Amniotic stem cell (primary cell): Measurements from ENCODE around the gene CAMK2A.

ENCODE experiments used
- DNase-seq: peaks from one replicate; lab custom pipeline; 2025; lab: John Stamatoyannopoulos, UW

The CAMK2A gene

GRCh38 chr5:150184990-150185912 lies 104.3 kb downstream of the CAMK2A start:
- DNase-seq, result no peak

DNA sequence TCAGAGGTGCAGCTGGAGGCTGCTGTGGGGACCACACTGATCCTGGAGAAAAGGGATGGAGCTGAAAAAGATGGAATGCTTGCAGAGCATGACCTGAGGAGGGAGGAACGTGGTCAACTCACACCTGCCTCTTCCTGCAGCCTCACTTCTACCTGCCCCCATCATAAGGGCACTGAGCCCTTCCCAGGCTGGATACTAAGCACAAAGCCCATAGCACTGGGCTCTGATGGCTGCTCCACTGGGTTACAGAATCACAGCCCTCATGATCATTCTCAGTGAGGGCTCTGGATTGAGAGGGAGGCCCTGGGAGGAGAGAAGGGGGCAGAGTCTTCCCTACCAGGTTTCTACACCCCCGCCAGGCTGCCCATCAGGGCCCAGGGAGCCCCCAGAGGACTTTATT lies 105.6 kb downstream of the CAMK2A start:
- DNase-seq, result no peak

DNA sequence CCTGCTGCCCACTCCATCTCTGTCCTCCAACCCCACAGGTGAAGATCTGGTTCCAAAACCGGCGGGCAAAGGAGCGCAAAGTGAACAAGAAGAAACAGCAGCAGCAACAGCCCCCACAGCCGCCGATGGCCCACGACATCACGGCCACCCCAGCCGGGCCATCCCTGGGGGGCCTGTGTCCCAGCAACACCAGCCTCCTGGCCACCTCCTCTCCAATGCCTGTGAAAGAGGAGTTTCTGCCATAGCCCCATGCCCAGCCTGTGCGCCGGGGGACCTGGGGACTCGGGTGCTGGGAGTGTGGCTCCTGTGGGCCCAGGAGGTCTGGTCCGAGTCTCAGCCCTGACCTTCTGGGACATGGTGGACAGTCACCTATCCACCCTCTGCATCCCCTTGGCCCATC lies 106.1 kb downstream of the CAMK2A start:
- DNase-seq, result no peak

DNA sequence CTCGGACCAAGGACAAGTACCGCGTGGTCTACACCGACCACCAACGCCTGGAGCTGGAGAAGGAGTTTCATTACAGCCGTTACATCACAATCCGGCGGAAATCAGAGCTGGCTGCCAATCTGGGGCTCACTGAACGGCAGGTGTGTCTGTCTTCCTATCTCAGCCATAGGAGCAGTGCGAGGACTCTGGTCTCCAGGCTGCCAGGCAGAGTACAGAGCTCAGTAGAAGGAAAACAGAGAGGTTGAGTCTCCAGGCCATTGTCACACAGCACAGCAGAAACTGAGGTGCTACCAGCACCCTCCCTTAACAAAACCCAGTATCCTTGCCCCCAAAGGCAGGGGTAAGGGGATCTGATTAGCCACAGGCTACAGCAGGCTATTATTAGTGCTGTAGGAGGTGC lies 106.8 kb downstream of the CAMK2A start:
- no peak for DNase-seq

DNA sequence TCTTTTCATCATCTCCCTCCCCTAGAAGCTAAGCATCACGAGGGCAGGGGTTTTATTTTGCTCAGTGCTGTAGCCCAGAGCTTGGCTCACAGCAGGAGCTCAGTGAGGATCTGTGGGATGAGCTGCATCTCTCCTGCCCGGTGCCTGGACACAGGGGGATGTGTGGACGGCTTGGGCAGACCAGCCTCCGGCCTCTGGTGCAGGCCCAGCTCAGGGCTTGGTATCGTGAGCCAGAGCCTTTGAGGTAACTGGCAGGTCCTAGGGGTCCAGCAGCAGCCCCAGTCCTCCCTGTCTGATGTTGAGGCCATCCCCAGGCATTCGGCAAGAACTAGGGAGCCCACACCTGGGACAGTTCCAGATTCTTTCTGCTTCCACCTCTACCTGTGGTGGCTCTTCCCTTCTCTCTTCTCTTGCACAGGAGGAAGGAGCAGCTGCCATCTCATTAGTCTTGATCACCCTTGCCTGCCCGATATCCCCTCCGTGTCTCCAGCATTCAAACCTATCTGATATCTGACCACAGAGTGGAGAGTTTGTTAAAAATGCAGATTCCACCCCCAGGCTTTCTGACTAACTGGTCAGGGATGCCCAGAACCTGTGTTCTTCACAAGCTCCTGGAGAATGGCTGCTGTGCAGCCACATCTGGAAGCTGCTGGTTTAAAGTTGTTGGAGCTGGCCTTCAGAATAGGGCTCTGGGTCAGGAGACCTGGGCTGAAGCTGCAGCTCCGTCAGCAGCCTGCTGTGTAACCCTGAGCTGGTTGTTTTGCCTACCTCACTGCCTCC lies 107.6 kb downstream of the CAMK2A start:
- no peak for DNase-seq

DNA sequence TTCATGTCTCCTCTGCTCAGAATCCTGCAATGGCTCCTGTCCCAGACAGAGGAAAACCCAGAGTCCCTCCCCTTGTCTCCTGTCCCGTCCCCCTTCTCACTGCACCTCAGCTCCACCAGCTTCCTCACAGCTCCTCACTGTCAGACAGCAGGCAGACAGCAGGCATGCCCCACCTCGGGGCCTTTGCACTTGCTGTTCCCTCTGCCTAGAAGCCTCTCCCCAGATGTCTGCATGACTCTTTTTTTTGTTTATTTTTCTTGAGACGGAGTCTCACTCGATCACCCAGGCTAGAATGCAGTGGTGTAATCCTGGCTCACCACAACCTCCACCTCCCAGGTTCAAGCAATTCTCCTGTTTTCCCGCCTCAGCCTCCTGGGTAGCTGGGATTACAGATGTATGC lies 108.5 kb downstream of the CAMK2A start:
- DNase-seq, result no peak

DNA sequence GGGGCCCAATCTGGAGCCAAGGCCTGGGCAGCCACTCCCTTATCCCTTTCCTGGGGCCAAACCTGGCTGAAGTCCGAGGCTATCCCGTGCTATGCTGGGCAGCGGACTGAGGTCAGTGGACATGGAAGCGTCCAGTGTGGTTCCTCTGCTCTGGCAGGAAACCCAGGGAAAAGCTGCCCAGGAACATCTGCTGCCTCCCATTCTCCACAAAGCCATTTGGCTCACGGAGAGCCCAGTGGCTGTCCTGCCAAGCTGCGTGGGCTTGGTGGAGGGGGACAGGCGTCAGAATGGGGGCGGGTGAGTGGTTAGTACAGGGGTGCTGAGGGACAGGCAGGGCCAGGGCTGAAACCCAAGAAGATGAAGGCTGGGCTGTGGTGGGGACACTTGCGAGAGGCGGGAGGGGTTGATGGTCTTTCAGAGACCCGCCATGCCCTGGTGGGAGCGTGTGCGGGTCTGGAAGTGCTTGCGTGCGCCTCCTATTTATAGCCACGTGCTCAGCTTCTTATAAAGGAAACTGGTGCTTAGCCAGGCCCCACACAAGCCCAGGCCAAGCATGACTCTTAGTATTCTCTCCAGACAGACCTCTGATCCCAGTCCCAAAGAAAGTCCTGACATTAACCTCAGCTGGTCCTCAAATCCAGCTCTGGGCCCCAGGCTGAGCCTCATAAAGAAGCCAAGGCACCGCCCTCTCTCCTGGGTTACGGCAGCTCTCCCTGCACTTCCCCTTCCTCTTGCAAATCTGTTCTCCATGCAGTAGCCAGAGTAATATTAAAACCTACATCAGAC lies 109.1 kb downstream of the CAMK2A start:
- no peak for DNase-seq

DNA sequence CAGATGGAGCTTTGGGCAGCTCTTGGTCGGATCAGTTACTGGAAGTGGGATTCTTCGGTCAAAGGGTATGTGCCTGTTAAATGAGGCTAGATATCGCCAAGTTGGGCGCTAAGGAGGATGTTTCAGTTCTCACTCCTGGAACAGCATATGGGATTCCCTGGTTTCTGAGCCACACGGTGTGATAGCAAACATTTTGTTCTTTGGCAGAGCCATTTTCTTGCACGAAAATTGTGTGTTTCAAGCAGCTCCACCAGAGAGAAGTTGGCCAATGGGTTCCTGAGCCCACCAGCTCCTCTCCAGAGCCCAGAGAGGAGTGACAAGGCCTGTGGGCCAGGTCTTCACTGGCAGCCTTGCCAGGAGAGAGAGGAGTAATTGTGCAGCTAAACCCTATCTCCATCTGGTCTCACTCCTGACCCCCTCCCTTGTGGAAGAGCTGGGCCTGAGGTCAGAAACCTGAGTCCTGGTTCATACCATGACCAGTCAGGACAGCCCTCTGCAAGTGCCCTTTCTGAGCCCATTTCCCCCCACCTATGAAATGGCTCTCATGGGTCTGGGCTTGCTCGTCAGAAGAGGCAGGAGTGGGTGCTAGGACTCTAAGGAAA lies 110.5 kb downstream of the CAMK2A start:
- no peak for DNase-seq

GRCh38 chr5:150178262-150178661 lies 111.3 kb downstream of the CAMK2A start:
- DNase-seq, result no peak

DNA sequence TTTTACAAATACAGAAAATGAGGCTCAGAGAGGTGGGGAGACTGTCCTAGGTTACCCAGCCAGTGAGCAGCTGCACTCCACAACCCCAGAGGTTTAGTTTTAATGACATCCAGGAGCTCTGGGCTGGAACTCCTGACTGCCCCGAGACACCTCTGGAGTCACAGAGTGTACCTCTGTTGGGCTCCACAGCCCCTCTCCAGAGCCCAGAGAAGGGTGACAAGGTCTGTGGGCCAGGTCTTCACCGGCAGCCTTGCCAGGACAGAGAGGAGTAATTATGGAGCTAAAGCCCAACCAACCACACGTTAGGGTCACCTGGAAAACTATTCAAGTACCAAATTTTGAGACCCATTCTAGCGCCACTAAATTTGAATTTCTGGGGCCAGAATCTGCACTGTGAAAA lies 111.9 kb downstream of the CAMK2A start:
- DNase-seq, result no peak

GRCh38 chr5:150176745-150177477 lies 112.7 kb downstream of the CAMK2A start:
- no peak for DNase-seq

- DNase-seq, result no peak
Observed at GRCh38 chr5:150175536-150175935, 114.0 kb downstream of the CAMK2A start.

DNA sequence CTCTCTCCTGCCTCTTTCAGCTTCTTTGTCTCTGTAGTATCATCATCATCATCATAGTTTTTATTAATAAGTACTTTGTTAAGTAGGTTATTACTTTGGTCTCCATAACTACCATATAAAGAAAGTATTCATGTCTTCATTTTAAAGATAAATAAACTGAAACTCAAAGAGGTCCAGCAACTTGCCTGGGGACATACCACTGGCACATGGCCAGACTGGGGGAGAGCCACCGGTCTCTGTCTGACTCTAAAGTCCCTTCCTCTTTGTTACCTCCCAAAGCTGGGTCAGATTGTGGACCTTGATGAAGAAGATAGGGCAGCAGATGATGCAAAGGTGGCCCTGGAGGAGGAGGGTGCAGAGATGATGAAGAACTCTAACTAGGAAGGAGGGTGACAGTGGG lies 114.5 kb downstream of the CAMK2A start:
- no peak for DNase-seq

- DNase-seq, result no peak
Observed at GRCh38 chr5:150174285-150174684, 115.3 kb downstream of the CAMK2A start.

- DNase-seq, result no peak
Observed at GRCh38 chr5:150173161-150173560, 116.4 kb downstream of the CAMK2A start.

- DNase-seq, result no peak
Observed at GRCh38 chr5:150172556-150172955, 117.0 kb downstream of the CAMK2A start.

DNA sequence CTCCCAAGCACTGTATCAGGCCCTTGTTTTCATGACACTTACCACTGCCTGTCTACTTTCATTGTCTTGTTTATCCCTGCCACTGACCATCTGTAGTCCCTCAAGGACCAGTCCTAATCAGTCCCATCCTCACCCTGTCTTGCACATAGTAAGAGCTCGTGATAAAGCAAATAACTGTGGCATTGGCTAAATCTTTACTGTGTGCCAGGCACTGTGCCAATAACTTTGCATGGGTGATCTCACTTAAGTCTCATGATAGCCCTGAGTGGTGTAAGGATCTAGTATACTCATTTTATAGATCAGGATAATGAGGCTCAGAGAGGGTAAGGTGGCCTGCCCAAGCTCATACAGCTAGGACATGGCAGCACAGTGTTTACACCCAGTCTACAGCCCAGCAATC lies 117.4 kb downstream of the CAMK2A start:
- no peak for DNase-seq
